BJ (cell line): ENCODE data around the gene ELMO2. TPM values are rescaled to one million over a fixed set of nuclear protein-coding genes. Genes with fewer than 3 reads are reported as not detected.

ENCODE experiments used
- CTCF ChIA-PET: fragments of 350-600 bp; formaldehyde crosslinking; extraction: SDS; loops from one replicate; lab custom pipeline; 2021; ENCODE audit warnings: antibody characterized with exemption, inconsistent platforms; lab: Yijun Ruan, JAX
- POLR2A ChIA-PET: fragments of 300-600 bp; sonication (Branson Sonifier 250); formaldehyde crosslinking; extraction: SDS; loops from one replicate; lab custom pipeline; 2021; ENCODE audit warnings: antibody characterized with exemption; lab: Charles Lee
- DNase-seq: peaks from one replicate; pipeline ENCODE4 v3.0.0-alpha.2; 2011; ENCODE audit warnings: low read depth
- H3K27me3 ChIP-seq: 2 replicates; pipeline ENCODE4 v1.6.0; 2011; ENCODE audit warnings: low read length; ENCODE audit not compliant: control insufficient read depth, insufficient read depth
- H3K36me3 ChIP-seq: 2 replicates; pipeline ENCODE4 v1.5.1; 2011; ENCODE audit warnings: low read length; ENCODE audit not compliant: control insufficient read depth, insufficient read depth
- H3K4me3 ChIP-seq: 2 replicates; pipeline ENCODE4 v1.5.1; 2011; ENCODE audit warnings: low read depth, mild to moderate bottlenecking, control low read depth, low read length
- polyA plus RNA-seq: library from polyadenylated mRNA; depleted of rRNA; stranded (reverse); fragments of >200 nt; gene quantifications from 2 replicates; pipeline ENCODE4 v1.2.3, GENCODE V29; 2011
- TF ChIP-seq, protein P1 (sequence below): IDR thresholded peaks from 2 replicates; pipeline ENCODE4 v1.5.1; 2011; ENCODE audit warnings: low read depth, mild to moderate bottlenecking, control low read depth, inconsistent platforms, low read length, moderate library complexity; ENCODE audit not compliant: insufficient read depth

ELMO2 gene
- polyA plus RNA-seq, 1 experiment = 62.2 TPM

- TF ChIP-seq, protein P1, sequence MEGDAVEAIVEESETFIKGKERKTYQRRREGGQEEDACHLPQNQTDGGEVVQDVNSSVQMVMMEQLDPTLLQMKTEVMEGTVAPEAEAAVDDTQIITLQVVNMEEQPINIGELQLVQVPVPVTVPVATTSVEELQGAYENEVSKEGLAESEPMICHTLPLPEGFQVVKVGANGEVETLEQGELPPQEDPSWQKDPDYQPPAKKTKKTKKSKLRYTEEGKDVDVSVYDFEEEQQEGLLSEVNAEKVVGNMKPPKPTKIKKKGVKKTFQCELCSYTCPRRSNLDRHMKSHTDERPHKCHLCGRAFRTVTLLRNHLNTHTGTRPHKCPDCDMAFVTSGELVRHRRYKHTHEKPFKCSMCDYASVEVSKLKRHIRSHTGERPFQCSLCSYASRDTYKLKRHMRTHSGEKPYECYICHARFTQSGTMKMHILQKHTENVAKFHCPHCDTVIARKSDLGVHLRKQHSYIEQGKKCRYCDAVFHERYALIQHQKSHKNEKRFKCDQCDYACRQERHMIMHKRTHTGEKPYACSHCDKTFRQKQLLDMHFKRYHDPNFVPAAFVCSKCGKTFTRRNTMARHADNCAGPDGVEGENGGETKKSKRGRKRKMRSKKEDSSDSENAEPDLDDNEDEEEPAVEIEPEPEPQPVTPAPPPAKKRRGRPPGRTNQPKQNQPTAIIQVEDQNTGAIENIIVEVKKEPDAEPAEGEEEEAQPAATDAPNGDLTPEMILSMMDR = no peak
- CTCF ChIA-PET = interaction anchor here (1.6 to 2.5 kb wide), 2 partner anchors 23 to 29 kb away, joined by 5 to 6 read pairs; no protein-coding TSS in a partner anchor
- DNase-seq = no peak
- H3K36me3 ChIP-seq = peaks cover 44% of the 10 kb centered on the region
- no peaks in the 10 kb centered on the region for H3K27me3 ChIP-seq
- no peak overlapping the region for H3K4me3 ChIP-seq
- POLR2A ChIA-PET = no interaction called here
Observed at GRCh38 chr20:46371656-46372055, 34.8 kb downstream of the ELMO2 start.

GRCh38 chr20:46368902-46369268, 37.5 kb downstream of the ELMO2 start:
- Histone ChIP-seq H3K4me3 (no peak overlapping the region), H3K27me3 (no peaks in the 10 kb centered on the region), H3K36me3 (peaks cover 36% of the 10 kb centered on the region)
- DNase-seq = no peak
- ChIA-PET CTCF (interaction anchor here (1.0 kb wide), 1 partner anchor 9 kb away, joined by 3 read pairs; no protein-coding TSS in a partner anchor), POLR2A (no interaction called here)
- TF ChIP-seq, protein P1 = no peak

GRCh38 chr20:46367967-46368901, 38.2 kb downstream of the ELMO2 start:
- POLR2A ChIA-PET = interaction anchor here (1.0 kb wide), 1 partner anchor 34 kb away, joined by 3 read pairs; no protein-coding TSS in a partner anchor
- CTCF ChIA-PET = interaction anchor here (0.7 to 1.0 kb wide), 2 partner anchors 10 to 61 kb away, joined by 3 read pairs; no protein-coding TSS in a partner anchor
- Histone ChIP-seq H3K36me3 (peaks cover 33% of the 10 kb centered on the region), H3K27me3 (no peaks in the 10 kb centered on the region), H3K4me3 (no peak overlapping the region)
- TF ChIP-seq, protein P1 = no peak
- no peak for DNase-seq

- Histone ChIP-seq H3K4me3 (no peak overlapping the region), H3K36me3 (peaks cover 26% of the 10 kb centered on the region), H3K27me3 (no peaks in the 10 kb centered on the region)
- POLR2A ChIA-PET = interaction anchor here (1.0 kb wide), 1 partner anchor 35 kb away, joined by 3 read pairs; no protein-coding TSS in a partner anchor
- TF ChIP-seq, protein P1 = no peak
- no peak for DNase-seq
- CTCF ChIA-PET = no interaction called here
Observed at GRCh38 chr20:46367234-46367633, 39.2 kb downstream of the ELMO2 start.

DNA sequence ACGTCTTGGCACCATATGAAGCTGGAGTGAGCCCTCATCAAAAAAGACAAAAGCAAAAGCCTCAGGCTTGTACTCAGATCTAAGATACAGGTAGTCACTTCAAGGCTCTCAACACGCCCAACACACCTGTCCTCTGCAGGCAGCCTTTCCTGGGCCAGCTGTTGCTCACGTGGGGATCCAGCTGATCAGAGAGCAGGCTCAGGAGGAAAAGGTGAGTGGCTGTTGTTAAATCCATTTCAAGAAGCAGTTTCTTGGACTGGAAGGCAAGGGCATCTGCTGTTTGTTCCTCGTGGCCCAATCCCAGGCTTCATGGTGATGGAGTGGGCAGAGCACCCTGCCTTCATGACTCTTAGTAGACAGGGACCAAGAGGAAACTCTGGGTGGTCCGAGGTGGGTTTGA, 39.6 kb downstream of the ELMO2 start:
- POLR2A ChIA-PET = no interaction called here
- Histone ChIP-seq H3K27me3 (no peaks in the 10 kb centered on the region), H3K4me3 (no peak overlapping the region), H3K36me3 (peaks cover 26% of the 10 kb centered on the region)
- CTCF ChIA-PET = interaction anchor here (1.1 to 3.5 kb wide), 2 partner anchors 11 to 18 kb away, joined by 3 to 17 read pairs; no protein-coding TSS in a partner anchor
- no peak for DNase-seq
- TF ChIP-seq, protein P1 = no peak
